IPS DF 6.9 (cell line): ENCODE results near the gene LPP.

ENCODE experiments used
- DNase-seq: peaks from one replicate; pipeline ENCODE4 v3.0.0-alpha.2; 2013; ENCODE audit warnings: low read depth, low spot score
- H3K27ac ChIP-seq: one replicate; pipeline ENCODE4 v1.5.1; 2013; ENCODE audit warnings: low read length, control low read depth
- H3K27me3 ChIP-seq: 2 replicates; pipeline ENCODE4 v1.6.1; 2013; ENCODE audit warnings: mild to moderate bottlenecking, low read length; ENCODE audit not compliant: control insufficient read depth, insufficient read depth
- H3K36me3 ChIP-seq: 2 replicates; pipeline ENCODE4 v1.6.1; 2013; ENCODE audit warnings: low read length; ENCODE audit not compliant: control insufficient read depth, insufficient read depth
- H3K4me1 ChIP-seq: 2 replicates; pipeline ENCODE4 v1.6.1; 2013; ENCODE audit warnings: low read length; ENCODE audit not compliant: control insufficient read depth, insufficient read depth
- H3K4me3 ChIP-seq: 2 replicates; pipeline ENCODE4 v1.5.1; 2013; ENCODE audit warnings: mild to moderate bottlenecking, low read length
- H3K9me3 ChIP-seq: 2 replicates; pipeline ENCODE4 v1.6.1; 2013; ENCODE audit warnings: low read length, inconsistent platforms; ENCODE audit not compliant: control insufficient read depth, insufficient read depth
- WGBS: extraction: QIAGEN DNeasy Blood & Tissue Kit; methylation state at CpG from one replicate; pipeline ENCODE4 v1.1.7; 2013; ENCODE audit warnings: mixed read lengths, missing lambda C conversion rate; ENCODE audit not compliant: insufficient read length, insufficient coverage; 5-methylcytosine and 5-hydroxymethylcytosine counted together

The LPP gene

DNA sequence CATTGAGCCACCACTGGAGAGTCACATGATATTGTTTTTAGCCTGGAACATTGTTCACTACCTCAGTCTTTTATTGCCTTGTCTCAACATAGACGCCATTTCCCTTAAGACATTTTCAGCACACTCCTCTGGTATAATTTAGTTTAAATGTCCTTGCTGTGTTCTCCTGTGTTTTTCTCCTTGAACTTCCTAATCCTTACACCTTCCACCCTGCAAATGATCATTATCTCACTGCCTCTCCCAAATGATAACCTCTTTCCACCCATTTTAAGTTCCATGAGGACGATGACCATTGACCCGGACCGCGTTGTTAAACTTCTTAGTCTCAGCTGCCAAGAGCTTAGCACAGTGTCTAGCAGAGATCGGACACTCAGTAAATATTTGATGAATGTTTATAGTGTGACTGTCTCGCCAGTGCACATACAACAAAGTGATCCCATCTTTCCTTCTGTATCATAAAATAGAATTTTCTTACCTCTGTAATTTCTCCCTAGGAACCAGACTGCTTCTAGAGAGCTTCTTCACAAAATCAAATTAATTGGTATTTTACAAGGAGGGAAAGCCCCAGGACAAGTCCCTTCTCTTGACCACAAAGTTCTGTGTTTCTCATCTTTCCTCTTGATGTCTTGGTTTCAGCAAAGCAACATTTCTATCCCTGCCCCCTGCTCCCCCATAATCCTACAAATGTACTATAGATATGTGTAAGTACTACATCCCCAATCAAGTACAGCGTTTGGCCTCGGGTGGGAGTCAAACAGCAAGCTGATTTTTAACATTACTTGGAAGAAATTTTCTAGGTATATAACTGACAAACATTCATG, 429.6 kb downstream of the LPP start:
- Histone ChIP-seq H3K36me3 (no peaks in the 10 kb centered on the region), H3K27me3 (no peaks in the 10 kb centered on the region), H3K4me1 (no peaks in the 10 kb centered on the region), H3K4me3 (no peak overlapping the region), H3K9me3 (no peaks in the 10 kb centered on the region), H3K27ac (no peak overlapping the region)
- no CpG with 5 or more reads among the region's 9 CpGs for WGBS
- DNase-seq, result no peak

DNA sequence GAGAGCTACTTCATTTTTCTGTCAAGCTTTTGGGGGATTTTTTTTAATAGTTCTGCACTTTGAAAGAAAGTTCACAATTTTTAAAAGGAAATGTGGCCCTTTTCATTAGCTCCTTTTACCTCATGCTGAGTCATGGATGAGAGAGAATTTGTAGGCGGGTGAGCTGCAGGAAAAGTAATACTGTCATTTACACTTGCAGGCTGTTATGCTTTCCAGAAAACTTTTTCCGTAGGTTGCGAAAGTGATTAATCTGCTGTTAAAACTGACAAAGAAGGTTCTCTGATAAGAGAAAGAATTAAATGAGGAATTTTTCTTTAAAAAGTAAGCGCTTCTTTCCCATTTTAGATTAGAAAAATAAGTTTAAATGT, 430.2 kb downstream of the LPP start:
- no CpG with 5 or more reads among the region's 4 CpGs for WGBS
- no peaks in the 10 kb centered on the region for H3K9me3 ChIP-seq
- no peaks in the 10 kb centered on the region for H3K36me3 ChIP-seq
- H3K27ac ChIP-seq, result no peak overlapping the region
- no peak for DNase-seq
- no peaks in the 10 kb centered on the region for H3K4me1 ChIP-seq
- no peak overlapping the region for H3K4me3 ChIP-seq
- H3K27me3 ChIP-seq, result no peaks in the 10 kb centered on the region

- Histone ChIP-seq H3K36me3 (no peaks in the 10 kb centered on the region), H3K4me1 (no peaks in the 10 kb centered on the region), H3K27ac (no peak overlapping the region), H3K27me3 (no peaks in the 10 kb centered on the region), H3K4me3 (no peak overlapping the region), H3K9me3 (no peaks in the 10 kb centered on the region)
- no CpG with 5 or more reads among the region's 4 CpGs for WGBS
- DNase-seq, result no peak
Measured at GRCh38 chr3:188584958-188585689, 431.2 kb downstream of the LPP start.

GRCh38 chr3:188589071-188589470, 435.1 kb downstream of the LPP start:
- DNase-seq, result no peak
- Histone ChIP-seq H3K4me1 (no peaks in the 10 kb centered on the region), H3K27me3 (no peaks in the 10 kb centered on the region), H3K27ac (no peak overlapping the region), H3K36me3 (no peaks in the 10 kb centered on the region), H3K9me3 (no peaks in the 10 kb centered on the region), H3K4me3 (no peak overlapping the region)
- no CpG with 5 or more reads among the region's 2 CpGs for WGBS

DNA sequence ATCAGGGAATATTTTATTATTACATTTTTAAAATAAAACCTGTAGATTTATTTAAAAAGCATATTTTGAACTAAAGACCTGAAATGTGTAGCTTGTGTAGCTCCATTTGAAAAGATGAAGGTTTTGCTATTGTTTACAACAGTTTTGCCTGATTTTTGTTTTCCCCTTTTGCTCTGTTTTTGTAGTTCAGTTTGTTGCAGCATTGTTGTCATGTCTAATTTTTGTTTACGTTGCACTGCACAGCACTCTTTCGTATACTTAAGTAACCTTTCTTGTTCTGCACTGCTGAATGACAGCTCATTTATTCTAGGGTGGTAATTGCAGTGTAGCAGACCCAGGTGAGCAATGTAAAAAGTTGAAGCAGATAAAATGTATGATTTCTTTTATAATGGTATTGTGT, 435.8 kb downstream of the LPP start:
- no peak overlapping the region for H3K4me3 ChIP-seq
- H3K27ac ChIP-seq, result no peak overlapping the region
- DNase-seq, result no peak
- H3K36me3 ChIP-seq, result no peaks in the 10 kb centered on the region
- no peaks in the 10 kb centered on the region for H3K9me3 ChIP-seq
- H3K4me1 ChIP-seq, result no peaks in the 10 kb centered on the region
- no CpG with 5 or more reads among the region's 2 CpGs for WGBS
- no peaks in the 10 kb centered on the region for H3K27me3 ChIP-seq

GRCh38 chr3:188590557-188590956, 436.6 kb downstream of the LPP start:
- H3K27me3 ChIP-seq, result no peaks in the 10 kb centered on the region
- no peaks in the 10 kb centered on the region for H3K9me3 ChIP-seq
- no peaks in the 10 kb centered on the region for H3K36me3 ChIP-seq
- H3K4me3 ChIP-seq, result no peak overlapping the region
- DNase-seq, result no peak
- no peaks in the 10 kb centered on the region for H3K4me1 ChIP-seq
- H3K27ac ChIP-seq, result no peak overlapping the region

GRCh38 chr3:188594139-188594538, 440.2 kb downstream of the LPP start:
- no peak for DNase-seq
- no peaks in the 10 kb centered on the region for H3K4me1 ChIP-seq
- WGBS, result no CpG with 5 or more reads among the region's 2 CpGs
- no peaks in the 10 kb centered on the region for H3K36me3 ChIP-seq
- no peaks in the 10 kb centered on the region for H3K9me3 ChIP-seq
- no peaks in the 10 kb centered on the region for H3K27me3 ChIP-seq
- H3K4me3 ChIP-seq, result no peak overlapping the region
- no peak overlapping the region for H3K27ac ChIP-seq

- no peaks in the 10 kb centered on the region for H3K27me3 ChIP-seq
- no peak overlapping the region for H3K4me3 ChIP-seq
- H3K4me1 ChIP-seq, result no peaks in the 10 kb centered on the region
- no peak overlapping the region for H3K27ac ChIP-seq
- no peaks in the 10 kb centered on the region for H3K9me3 ChIP-seq
- WGBS, result no CpG with 5 or more reads among the region's 5 CpGs
- no peaks in the 10 kb centered on the region for H3K36me3 ChIP-seq
- DNase-seq, result no peak
Measured at GRCh38 chr3:188595890-188596376, 442.0 kb downstream of the LPP start.

- H3K27me3 ChIP-seq, result no peaks in the 10 kb centered on the region
- WGBS, result no CpG with 5 or more reads among the region's 3 CpGs
- no peaks in the 10 kb centered on the region for H3K36me3 ChIP-seq
- H3K4me3 ChIP-seq, result no peak overlapping the region
- no peak for DNase-seq
- H3K9me3 ChIP-seq, result no peaks in the 10 kb centered on the region
- no peak overlapping the region for H3K27ac ChIP-seq
- H3K4me1 ChIP-seq, result no peaks in the 10 kb centered on the region
Measured at GRCh38 chr3:188598894-188599293, 444.9 kb downstream of the LPP start.

- no peaks in the 10 kb centered on the region for H3K4me1 ChIP-seq
- H3K27me3 ChIP-seq, result no peaks in the 10 kb centered on the region
- H3K4me3 ChIP-seq, result no peak overlapping the region
- no peak for DNase-seq
- H3K27ac ChIP-seq, result no peak overlapping the region
- H3K9me3 ChIP-seq, result no peaks in the 10 kb centered on the region
- no peaks in the 10 kb centered on the region for H3K36me3 ChIP-seq
Measured at GRCh38 chr3:188602111-188602510, 448.2 kb downstream of the LPP start.

GRCh38 chr3:188602620-188603019, 448.7 kb downstream of the LPP start:
- Histone ChIP-seq H3K4me1 (no peaks in the 10 kb centered on the region), H3K36me3 (no peaks in the 10 kb centered on the region), H3K9me3 (no peaks in the 10 kb centered on the region), H3K27me3 (no peaks in the 10 kb centered on the region), H3K4me3 (no peak overlapping the region), H3K27ac (no peak overlapping the region)
- no CpG with 5 or more reads among the region's 3 CpGs for WGBS
- no peak for DNase-seq
